Right cardiac atrium (tissue), 5 donors: ENCODE data around the gene CSGALNACT2. TPM values are rescaled to one million over a fixed set of nuclear protein-coding genes. Genes with fewer than 3 reads are reported as not detected.
"Not testable (repeated sequence)": the region's sequence is repeated elsewhere in the genome, so short reads cannot be mapped to it uniquely, and the experiment has no call there.

Experiments
- ATAC-seq, 2 donors: fragments of 200-7000 bp; cut with Tn5 transposase; one replicate each; pipeline versions ENCODE4 v1.8.0 to v1.9.1; 2020; ENCODE audit warnings: moderate library complexity in 2 of 2, mild to moderate bottlenecking in 1 of 2
- DNase-seq, 3 donors: peaks; one replicate each; pipeline ENCODE4 v3.0.0-alpha.2; 2020
- H3K27ac ChIP-seq: one replicate; pipeline ENCODE4 v1.5.1; 2013; ENCODE audit warnings: mild to moderate bottlenecking, low read length, control low read depth, moderate library complexity
- H3K27me3 ChIP-seq: one replicate; pipeline ENCODE4 v1.6.1; 2013; ENCODE audit not compliant: control insufficient read depth, insufficient read depth
- H3K4me1 ChIP-seq: one replicate; pipeline ENCODE4 v1.6.1; 2013; ENCODE audit warnings: low read length; ENCODE audit not compliant: control insufficient read depth, insufficient read depth
- H3K4me3 ChIP-seq: one replicate; pipeline ENCODE4 v1.5.1; 2013; ENCODE audit warnings: low read length, control low read depth
- H3K9me3 ChIP-seq: one replicate; pipeline ENCODE4 v1.6.1; 2013; ENCODE audit warnings: low read length; ENCODE audit not compliant: control insufficient read depth
- WGBS: extraction: QIAGEN DNeasy Blood & Tissue Kit; methylation state at CpG from one replicate; pipeline ENCODE4 v1.1.7; 2013; 5-methylcytosine and 5-hydroxymethylcytosine counted together
- intact Hi-C, 4 donors: fragments of 100-400 bp; cut with DNase I; formaldehyde crosslinking; loops; one replicate each; pipeline versions ENCODE4 v1.11.0 to v1.14.0; 2022 to 2023
- polyA plus RNA-seq: library from polyadenylated mRNA; stranded (reverse); fragments of 200-250 nt; gene quantifications from one replicate; pipeline ENCODE4 v1.2.3, GENCODE V29; 2013
- total RNA-seq, 4 donors: library from RNA; stranded (reverse); fragmentation: NEBNext Ultra II Directional; extraction: Animal tissue kit (Norgen Biotek cat#: 25700); gene quantifications; one replicate each; pipeline ENCODE4 v1.2.1, GENCODE V29; 2021
- donor health status: healthy with polysubstance abuse.
- donor health status: DM: no; HTN: yes; CAD: no.
- donor health status: DM: no; HTN: no; CAD: no.
- donor health status: DM: no; HTN: yes; CAD: no; lungs with severe emphysema.
- donor health status: DM: yes; HTN: yes; CAD: no.

The CSGALNACT2 gene
- total and polyA plus RNA-seq, 5 donors: 5.1 to 17.2 (median 10.4) TPM

DNA sequence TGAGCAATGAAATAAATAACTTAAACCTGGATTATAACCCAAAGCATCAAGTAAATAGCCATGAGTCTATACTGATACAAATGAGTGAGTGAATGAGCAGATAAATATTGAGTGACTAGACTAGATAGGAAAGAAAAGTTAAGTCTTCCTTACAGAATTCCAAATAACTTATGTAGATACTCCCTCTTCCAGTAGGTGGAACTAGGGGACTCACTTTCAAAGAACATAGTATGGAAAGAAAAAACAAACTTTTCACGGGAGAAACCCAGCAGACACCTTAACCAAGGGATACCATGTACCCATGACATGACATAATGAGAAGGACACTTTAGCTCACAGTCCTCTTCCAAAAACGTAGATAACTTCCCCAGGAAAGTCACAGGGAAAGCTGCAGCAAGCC lies 32.2 kb downstream of the CSGALNACT2 start:
- peaks cover 3% of the 10 kb centered on the region for H3K4me1 ChIP-seq
- 54% methylated on average over 2 of the region's 2 CpGs for WGBS
- H3K4me3 ChIP-seq: no peak overlapping the region
- no peaks in the 10 kb centered on the region for H3K27me3 ChIP-seq
- DNase-seq: no peak
- no peak for ATAC-seq
- H3K9me3 ChIP-seq: no peaks in the 10 kb centered on the region
- intact Hi-C loops: no loop called here
- no peak overlapping the region for H3K27ac ChIP-seq

DNA sequence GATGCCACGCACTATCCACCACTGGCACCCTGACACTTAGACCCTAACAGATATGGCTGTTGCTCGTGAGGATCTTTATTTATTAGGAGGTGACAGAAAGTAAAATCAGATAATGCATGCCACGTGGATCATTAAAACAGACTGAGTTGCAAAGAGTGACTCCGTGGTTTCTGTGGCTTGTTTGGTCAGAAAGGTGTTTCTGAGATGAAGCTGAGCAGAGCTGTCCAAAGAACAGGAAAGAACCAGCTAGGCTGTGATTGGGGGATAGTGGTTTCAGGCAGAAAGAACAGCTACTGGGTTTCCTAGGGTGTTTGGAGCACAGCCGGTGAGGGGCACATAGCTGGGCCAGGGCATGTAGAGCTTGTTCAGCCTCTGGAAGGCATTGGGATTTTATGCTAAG lies 34.4 kb downstream of the CSGALNACT2 start:
- Histone ChIP-seq H3K27me3 (no peaks in the 10 kb centered on the region), H3K9me3 (no peaks in the 10 kb centered on the region), H3K4me3 (no peak overlapping the region), H3K27ac (no peak overlapping the region), H3K4me1 (peaks cover 3% of the 10 kb centered on the region)
- ATAC-seq: no peak
- intact Hi-C loops: no loop called here
- 88% methylated on average over 5 of the region's 5 CpGs for WGBS
- no peak for DNase-seq

DNA sequence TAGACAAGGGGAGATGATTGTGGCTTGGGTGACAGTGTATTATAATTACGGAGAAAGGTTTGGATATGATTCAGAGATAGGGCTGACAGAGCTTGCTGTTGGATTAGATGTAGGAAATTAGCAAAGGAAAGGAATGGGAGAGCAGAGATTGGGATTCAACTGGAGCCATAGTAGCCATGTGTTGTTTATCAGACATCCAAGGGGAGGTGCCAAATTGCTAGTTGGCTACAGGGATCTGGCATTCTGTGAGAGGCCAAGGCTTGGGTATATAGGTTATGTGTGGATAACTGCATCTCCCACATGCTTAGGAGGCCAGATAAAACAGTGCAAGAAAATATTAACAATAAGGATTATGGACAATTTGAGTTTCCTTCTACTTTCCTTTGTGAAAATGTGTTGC lies 34.9 kb downstream of the CSGALNACT2 start:
- H3K4me3 ChIP-seq: no peak overlapping the region
- DNase-seq: no peak
- no peak overlapping the region for H3K27ac ChIP-seq
- H3K9me3 ChIP-seq: no peaks in the 10 kb centered on the region
- ATAC-seq: no peak
- 58% methylated on average over 1 of the region's 1 CpG for WGBS
- peaks cover 3% of the 10 kb centered on the region for H3K4me1 ChIP-seq
- no peaks in the 10 kb centered on the region for H3K27me3 ChIP-seq
- intact Hi-C loops: no loop called here

DNA sequence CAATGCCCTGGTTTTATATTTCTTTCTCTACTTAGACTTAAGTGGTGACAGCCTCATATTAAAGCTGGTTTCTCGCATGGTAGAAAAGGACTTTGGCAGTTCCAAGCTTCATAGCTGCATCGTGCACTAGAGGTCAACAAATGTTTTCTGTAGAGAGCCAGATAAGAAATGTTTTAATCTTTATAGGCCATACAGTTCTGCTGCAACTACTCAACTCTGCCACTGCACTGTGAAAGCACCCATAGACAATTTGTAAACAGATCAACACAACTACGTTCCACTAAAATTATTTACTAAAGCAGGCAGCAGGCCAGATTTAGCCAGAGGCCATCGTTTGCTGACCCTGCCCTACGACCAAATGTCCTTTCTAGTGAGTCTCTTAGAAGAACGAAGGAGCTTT lies 36.7 kb downstream of the CSGALNACT2 start:
- Histone ChIP-seq H3K4me1 (peaks cover 3% of the 10 kb centered on the region), H3K27ac (no peak overlapping the region), H3K9me3 (no peaks in the 10 kb centered on the region), H3K4me3 (no peak overlapping the region), H3K27me3 (no peaks in the 10 kb centered on the region)
- intact Hi-C loops: no loop called here
- ATAC-seq (peak in 1 of 2 donors; percentile 73), DNase-seq (no peak)
- 47% methylated on average over 6 of the region's 6 CpGs for WGBS

DNA sequence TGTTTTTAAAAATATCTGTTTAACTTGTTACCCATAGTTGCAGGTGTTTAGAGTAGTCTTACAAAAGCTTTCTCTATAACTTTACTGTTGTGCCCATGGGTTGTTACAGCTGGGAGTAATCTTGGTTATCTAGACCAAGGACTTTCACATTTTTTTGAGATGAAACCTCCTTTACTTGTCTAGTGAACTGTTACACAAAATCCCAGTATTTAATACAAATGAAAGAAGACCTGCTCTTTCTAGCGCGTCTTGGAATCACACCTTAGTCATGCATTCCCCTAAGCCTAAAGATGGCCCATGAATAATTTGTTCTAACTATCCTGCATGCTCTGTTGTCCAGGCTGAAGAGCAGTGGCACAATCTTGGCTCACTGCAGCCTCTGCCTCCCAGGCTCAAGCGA lies 38.0 kb downstream of the CSGALNACT2 start:
- Histone ChIP-seq H3K9me3 (no peaks in the 10 kb centered on the region), H3K27me3 (no peaks in the 10 kb centered on the region), H3K4me1 (peaks cover 3% of the 10 kb centered on the region), H3K27ac (no peak overlapping the region), H3K4me3 (no peak overlapping the region)
- 97% methylated on average over 3 of the region's 3 CpGs for WGBS
- intact Hi-C loops: no loop called here
- DNase-seq (no peak), ATAC-seq (no peak)

DNA sequence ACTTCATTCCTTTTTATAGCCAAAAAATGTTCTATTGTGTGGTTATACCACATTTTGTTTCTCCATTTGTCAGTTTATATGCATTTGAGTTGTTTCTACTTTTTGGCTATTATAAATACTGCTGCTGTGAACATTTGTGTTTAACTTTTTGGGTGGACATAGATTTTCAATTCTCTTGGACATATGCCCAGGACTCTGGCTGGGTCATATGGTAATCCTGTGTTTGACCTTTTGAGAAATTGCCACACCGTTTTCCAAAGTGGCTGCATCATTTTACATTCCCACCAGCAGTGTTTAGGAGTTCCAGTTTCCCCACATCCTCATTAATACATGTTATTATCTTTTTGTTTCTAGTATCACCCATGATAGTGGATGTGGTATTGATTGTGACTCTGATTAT lies 39.4 kb downstream of the CSGALNACT2 start:
- WGBS: 85% methylated on average over 1 of the region's 1 CpG
- Histone ChIP-seq H3K27me3 (no peaks in the 10 kb centered on the region), H3K4me1 (peaks cover 3% of the 10 kb centered on the region), H3K27ac (no peak overlapping the region), H3K9me3 (no peaks in the 10 kb centered on the region), H3K4me3 (no peak overlapping the region)
- DNase-seq: no peak
- ATAC-seq: no peak
- intact Hi-C loops: no loop called here

DNA sequence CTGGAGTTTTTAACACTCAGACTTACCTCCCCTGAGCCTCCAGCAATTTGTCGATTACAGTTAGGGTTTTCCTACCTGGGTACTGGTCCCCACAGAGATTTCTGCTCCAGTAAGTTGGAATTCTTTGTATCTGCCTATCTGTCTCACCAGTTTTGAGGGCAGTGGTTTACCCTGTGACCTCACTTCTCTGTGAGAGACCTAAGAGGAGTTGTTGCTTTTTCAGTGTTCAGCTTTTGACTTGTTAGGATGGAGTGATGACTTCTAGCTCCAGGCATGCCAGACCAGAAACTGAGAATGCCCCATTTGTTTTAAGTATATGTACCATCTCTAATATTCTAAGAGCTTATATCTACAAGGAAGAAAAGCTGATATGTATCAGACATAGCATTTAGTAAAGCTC lies 42.9 kb downstream of the CSGALNACT2 start:
- Histone ChIP-seq H3K9me3 (no peaks in the 10 kb centered on the region), H3K27me3 (no peaks in the 10 kb centered on the region), H3K4me3 (no peak overlapping the region), H3K27ac (no peak overlapping the region), H3K4me1 (no peaks in the 10 kb centered on the region)
- DNase-seq (no peak), ATAC-seq (no peak)
- WGBS: 100% methylated on average over 1 of the region's 1 CpG
- intact Hi-C loops: loop anchor here in 1 of 4 donors (10.0 kb wide), 1 partner anchor 46 kb away; the partner anchor contains the start of gene CSGALNACT2

DNA sequence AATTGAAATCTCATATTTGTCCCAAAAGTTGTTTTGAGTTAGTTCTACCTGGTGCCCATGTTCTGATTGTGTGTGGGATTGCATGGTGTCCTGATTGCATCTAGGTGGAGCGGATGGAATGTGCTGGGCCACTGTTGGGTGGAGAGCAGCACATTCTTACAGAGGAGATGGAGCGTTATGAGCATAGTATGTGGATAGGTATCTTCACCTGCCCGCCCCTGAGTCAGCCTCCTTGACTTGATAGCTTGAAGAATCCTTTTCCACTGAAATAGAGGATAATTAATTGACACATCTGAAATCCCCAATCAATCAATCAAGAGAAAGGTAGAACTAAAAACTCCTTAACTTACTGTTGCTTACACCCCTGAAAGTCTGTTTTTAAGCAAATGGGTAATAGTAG lies 45.5 kb downstream of the CSGALNACT2 start:
- DNase-seq, H3K27me3 ChIP-seq, H3K9me3 ChIP-seq, H3K27ac ChIP-seq, ATAC-seq, H3K4me1 ChIP-seq, H3K4me3 ChIP-seq: not testable (repeated sequence)
- intact Hi-C loops: loop anchor here in 1 of 4 donors (10.0 kb wide), 1 partner anchor 49 kb away; the partner anchor contains the start of gene CSGALNACT2
- 96% methylated on average over 3 of the region's 3 CpGs for WGBS

DNA sequence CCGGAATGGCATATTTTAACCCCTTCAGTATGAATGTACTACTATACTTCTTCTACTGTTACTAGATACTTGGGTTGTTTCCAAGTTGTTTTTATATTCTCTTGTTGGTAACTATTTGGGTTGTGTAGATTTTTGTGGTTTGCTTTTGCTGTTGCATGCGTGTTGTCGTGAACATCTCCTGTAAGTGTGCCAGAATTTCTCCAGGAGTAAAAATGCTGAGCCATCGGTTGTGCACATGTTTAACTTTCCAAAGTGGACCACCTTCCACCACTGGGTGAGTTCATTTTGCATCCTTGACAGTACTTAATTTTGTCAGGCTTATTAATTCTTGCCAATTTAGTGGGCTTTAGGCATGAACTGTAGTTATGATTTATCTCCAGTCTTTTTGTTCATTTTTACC lies 47.9 kb downstream of the CSGALNACT2 start:
- ATAC-seq (no peak), DNase-seq (no peak)
- H3K27ac ChIP-seq: no peak overlapping the region
- no peaks in the 10 kb centered on the region for H3K9me3 ChIP-seq
- H3K4me1 ChIP-seq: no peaks in the 10 kb centered on the region
- H3K27me3 ChIP-seq: no peaks in the 10 kb centered on the region
- intact Hi-C loops: loop anchor here in 1 of 4 donors (10.0 kb wide), 1 partner anchor 51 kb away; the partner anchor contains the start of gene CSGALNACT2
- no peak overlapping the region for H3K4me3 ChIP-seq
- WGBS: 96% methylated on average over 4 of the region's 4 CpGs

DNA sequence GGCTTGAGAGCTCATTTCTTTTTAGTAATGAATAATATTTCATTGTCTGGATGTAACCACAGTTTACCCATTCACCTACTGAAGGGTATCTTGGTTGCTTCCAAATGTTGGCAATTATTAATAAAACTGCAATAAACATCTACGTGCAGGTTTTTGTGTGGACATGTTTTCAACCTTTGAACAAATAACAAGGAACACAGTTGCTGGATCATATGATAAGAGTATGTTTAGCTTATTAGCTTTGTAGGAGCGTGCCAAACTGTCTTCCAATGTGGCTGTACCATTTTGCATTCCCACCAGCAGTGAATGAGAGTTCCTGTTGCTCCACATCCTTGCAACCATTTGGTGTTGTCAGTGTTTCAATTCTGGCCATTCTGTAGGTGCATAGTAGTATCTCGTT lies 49.0 kb downstream of the CSGALNACT2 start:
- no peaks in the 10 kb centered on the region for H3K4me1 ChIP-seq
- no peak overlapping the region for H3K27ac ChIP-seq
- H3K27me3 ChIP-seq: no peaks in the 10 kb centered on the region
- H3K4me3 ChIP-seq: no peak overlapping the region
- H3K9me3 ChIP-seq: no peaks in the 10 kb centered on the region
- ATAC-seq (no peak), DNase-seq (no peak)
- WGBS: 98% methylated on average over 3 of the region's 3 CpGs
- intact Hi-C loops: loop anchor here in 1 of 4 donors (10.0 kb wide), 1 partner anchor 52 kb away; the partner anchor contains the start of gene CSGALNACT2

DNA sequence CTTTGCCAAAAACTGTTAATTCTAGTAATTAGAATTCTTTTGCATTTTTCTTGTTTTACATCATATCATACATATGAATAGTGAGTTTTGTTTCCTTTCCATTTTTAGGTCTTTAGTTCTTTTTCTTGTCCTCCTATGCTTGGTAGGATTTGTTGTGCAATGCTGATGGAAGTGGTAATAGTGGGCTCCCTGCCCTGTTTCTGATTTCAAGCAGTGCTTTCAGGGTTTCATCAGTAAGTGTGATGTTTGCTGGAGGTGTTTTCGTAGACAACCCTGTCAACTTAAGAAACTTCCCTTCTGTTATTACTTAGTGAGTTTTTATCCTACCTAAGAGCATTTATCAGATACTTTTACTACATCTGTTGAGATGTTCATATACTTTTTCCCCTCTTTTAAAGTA lies 50.5 kb downstream of the CSGALNACT2 start:
- no peak overlapping the region for H3K4me3 ChIP-seq
- no peak overlapping the region for H3K27ac ChIP-seq
- ATAC-seq (no peak), DNase-seq (no peak)
- H3K4me1 ChIP-seq: no peaks in the 10 kb centered on the region
- no peaks in the 10 kb centered on the region for H3K27me3 ChIP-seq
- H3K9me3 ChIP-seq: no peaks in the 10 kb centered on the region
- intact Hi-C loops: loop anchor here in 1 of 4 donors (10.0 kb wide), 1 partner anchor 54 kb away; the partner anchor contains the start of gene CSGALNACT2
- WGBS: 64% methylated on average over 1 of the region's 1 CpG

DNA sequence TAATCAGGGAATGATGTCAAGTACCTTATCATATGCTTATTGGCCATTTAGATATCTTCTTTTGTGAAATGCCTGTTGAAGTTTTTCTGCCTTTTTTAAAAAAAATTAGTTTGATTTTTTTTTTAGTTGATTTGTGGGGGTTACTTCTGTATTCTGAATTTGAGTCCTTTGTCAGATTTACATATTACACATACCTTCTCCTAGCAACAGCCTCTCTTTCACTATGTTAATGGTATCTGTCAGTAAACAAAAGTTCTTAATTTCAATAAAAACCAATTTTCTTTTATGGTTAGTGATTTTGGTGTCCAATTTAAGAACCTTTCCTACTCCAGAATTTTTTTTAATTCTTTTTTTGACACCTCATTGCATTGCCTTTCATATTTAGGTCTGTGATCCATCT lies 52.0 kb downstream of the CSGALNACT2 start:
- Histone ChIP-seq H3K4me1 (no peaks in the 10 kb centered on the region), H3K27me3 (no peaks in the 10 kb centered on the region), H3K27ac (no peak overlapping the region), H3K9me3 (no peaks in the 10 kb centered on the region), H3K4me3 (no peak overlapping the region)
- ATAC-seq: no peak
- DNase-seq: no peak
- intact Hi-C loops: no loop called here
